ENCODE results near the gene LKAAEAR1.

LKAAEAR1 gene, protein sequence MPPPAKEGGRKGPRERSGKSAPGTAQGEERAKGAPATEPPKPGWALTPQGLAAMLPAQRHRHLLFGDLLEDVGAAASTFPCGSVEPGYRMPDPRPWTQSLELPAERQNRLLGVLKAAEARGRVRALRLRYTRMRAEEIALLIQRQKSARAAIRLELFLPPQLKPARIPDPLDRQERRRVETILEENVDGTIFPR

DNA sequence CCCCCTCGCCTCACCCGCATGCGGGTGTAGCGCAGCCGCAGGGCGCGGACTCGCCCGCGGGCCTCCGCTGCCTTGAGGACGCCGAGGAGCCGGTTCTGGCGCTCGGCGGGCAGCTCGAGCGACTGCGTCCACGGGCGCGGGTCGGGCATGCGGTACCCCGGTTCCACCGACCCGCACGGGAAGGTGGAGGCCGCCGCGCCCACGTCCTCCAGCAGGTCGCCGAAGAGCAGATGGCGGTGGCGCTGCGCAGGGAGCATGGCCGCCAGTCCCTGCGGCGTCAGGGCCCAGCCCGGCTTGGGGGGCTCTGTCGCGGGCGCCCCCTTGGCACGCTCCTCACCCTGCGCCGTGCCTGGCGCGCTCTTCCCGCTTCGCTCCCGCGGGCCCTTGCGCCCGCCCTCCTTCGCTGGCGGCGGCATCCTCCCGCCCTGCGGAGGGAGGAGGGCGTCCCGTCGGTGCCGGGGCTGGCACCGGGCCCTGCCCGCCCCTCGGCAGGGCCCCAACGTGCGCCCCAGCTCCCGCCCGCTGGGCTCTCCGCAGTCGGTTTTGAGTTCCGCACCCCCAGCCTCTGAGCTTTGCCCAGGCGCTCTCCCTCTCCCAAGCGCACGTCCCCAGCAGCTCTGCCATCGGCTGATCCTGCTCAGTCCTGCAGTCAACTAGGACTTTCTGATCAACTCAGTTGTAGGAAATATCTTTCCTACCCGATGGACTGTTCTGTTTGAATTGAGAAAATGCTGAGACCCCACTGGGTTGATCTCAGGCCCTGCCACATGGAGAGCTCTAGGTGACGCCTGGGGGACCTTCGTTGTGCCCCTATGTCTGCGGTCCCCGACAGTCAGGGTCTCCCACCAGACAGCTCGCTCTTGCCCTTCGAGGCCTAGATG is at the start of gene LKAAEAR1:
Gene LKAAEAR1, minus strand, starts transcription at position 595 of the 881 bp plus-strand sequence. Its CDS starts 179 bp downstream, at position 416.
- H3K9ac ChIP-seq, result no peak within 1 kb of the TSS

DNA sequence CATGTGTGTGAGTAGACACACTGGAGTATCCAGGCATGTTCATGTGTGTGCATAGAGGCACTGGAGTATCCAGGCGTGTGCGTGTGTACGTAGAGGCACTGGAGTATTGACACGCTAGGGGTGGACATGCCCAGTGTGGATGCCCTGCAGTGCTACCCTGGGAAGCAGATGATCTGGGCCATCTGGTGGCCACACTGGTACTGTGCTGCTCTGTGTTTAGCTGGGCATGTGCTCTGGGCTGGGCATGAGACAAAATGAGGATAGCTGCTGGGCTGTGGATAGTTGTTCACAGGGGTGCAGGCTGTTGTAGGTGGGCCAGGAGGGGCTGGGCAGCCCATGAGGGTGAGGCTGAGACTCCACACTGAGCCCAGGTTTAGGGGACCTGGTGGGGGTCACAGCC is 47.2 kb upstream of the LKAAEAR1 start:
- Histone ChIP-seq H3K36me3 (ENCODE audit: control insufficient read depth, insufficient read depth, low read length) (no peaks in the 10 kb centered on the region), H3K4me1 (no peaks in the 10 kb centered on the region), H2AFZ (no peak overlapping the region), H3K79me2 (peaks cover 25% of the 10 kb centered on the region), H3K27me3 (ENCODE audit: control insufficient read depth, insufficient read depth, low read length) (no peaks in the 10 kb centered on the region), H3K27ac (no peak overlapping the region), H3K4me3 (ENCODE audit: low read depth, low read length) (no peak overlapping the region), H3K4me2 (ENCODE audit: low read length) (no peak overlapping the region), H3K9me3 (ENCODE audit: control insufficient read depth, low read length) (no peaks in the 10 kb centered on the region), H3K9ac (no peak overlapping the region)
- TF ChIP-seq, protein P1, sequence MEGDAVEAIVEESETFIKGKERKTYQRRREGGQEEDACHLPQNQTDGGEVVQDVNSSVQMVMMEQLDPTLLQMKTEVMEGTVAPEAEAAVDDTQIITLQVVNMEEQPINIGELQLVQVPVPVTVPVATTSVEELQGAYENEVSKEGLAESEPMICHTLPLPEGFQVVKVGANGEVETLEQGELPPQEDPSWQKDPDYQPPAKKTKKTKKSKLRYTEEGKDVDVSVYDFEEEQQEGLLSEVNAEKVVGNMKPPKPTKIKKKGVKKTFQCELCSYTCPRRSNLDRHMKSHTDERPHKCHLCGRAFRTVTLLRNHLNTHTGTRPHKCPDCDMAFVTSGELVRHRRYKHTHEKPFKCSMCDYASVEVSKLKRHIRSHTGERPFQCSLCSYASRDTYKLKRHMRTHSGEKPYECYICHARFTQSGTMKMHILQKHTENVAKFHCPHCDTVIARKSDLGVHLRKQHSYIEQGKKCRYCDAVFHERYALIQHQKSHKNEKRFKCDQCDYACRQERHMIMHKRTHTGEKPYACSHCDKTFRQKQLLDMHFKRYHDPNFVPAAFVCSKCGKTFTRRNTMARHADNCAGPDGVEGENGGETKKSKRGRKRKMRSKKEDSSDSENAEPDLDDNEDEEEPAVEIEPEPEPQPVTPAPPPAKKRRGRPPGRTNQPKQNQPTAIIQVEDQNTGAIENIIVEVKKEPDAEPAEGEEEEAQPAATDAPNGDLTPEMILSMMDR (IDR thresholded peaks at IDR 0.05), result no peak

More for the DNA sequence above, at the start of gene LKAAEAR1:
- peak within 1 kb of the TSS; percentile 70 for H3K4me2 ChIP-seq (ENCODE audit: low read length)
- no peaks in the 10 kb centered on the region for H3K27me3 ChIP-seq (ENCODE audit: control insufficient read depth, insufficient read depth, low read length)
- H3K4me1 ChIP-seq, result peaks cover 19% of the 10 kb centered on the region
- H3K9me3 ChIP-seq (ENCODE audit: control insufficient read depth, low read length), result no peaks in the 10 kb centered on the region
- H3K4me3 ChIP-seq (ENCODE audit: low read depth, low read length), result peak within 1 kb of the TSS; percentile 41
- H3K36me3 ChIP-seq (ENCODE audit: control insufficient read depth, insufficient read depth, low read length), result no peaks in the 10 kb centered on the region
- no peaks in the 10 kb centered on the region for H3K79me2 ChIP-seq
- TF ChIP-seq, protein P1 (IDR thresholded peaks at IDR 0.05), result peak; percentile 8
- H2AFZ ChIP-seq, result peak within 1 kb of the TSS; percentile 91
- H3K27ac ChIP-seq, result peak within 1 kb of the TSS; percentile 65

DNA sequence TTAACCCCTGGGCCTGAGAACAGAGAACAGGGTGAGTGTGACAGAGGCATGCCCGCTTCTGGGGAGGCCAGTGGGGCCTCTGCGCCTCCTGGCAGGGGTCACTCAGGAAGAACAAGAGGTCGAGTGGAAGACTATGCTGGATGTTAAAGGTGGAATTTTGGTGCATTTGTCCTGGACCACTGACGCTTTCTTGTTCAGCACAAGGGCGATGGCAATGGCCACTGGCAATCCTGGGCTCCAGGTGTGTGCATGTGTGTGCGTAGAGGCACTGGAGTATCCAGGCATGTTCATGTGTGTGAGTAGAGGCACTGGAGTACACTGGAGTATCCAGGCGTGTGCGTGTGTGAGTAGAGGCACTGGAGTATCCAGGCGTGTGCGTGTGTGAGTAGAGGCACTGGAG is 46.7 kb upstream of the LKAAEAR1 start:
- Histone ChIP-seq H3K9me3 (ENCODE audit: control insufficient read depth, low read length) (no peaks in the 10 kb centered on the region), H3K79me2 (peaks cover 25% of the 10 kb centered on the region), H3K36me3 (ENCODE audit: control insufficient read depth, insufficient read depth, low read length) (no peaks in the 10 kb centered on the region), H3K27me3 (ENCODE audit: control insufficient read depth, insufficient read depth, low read length) (no peaks in the 10 kb centered on the region), H3K4me3 (ENCODE audit: low read depth, low read length) (no peak overlapping the region), H3K27ac (no peak overlapping the region), H3K4me2 (ENCODE audit: low read length) (no peak overlapping the region), H2AFZ (no peak overlapping the region), H3K4me1 (no peaks in the 10 kb centered on the region), H3K9ac (no peak overlapping the region)
- TF ChIP-seq, protein P1 (IDR thresholded peaks at IDR 0.05), result no peak

DNA sequence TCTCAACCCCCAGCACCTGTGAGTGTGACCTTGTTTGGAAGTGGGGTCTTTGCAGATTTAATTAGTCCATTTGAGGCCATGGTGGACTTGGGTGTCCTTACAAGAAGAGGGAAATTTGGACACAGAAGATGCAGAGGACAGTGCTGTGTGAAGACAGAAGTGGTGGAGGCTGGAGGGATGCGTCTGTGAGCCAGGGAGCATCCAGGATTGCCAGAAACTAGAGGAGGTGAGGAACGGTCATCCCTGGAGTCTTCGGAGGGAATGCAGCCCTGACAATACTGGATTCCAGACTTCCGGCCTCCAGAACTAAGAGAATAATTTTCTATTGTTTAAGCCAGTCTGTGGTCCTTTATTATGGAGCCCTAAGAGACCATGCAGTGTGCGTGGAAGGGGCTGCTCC is 46.1 kb upstream of the LKAAEAR1 start:
- no peak overlapping the region for H3K4me2 ChIP-seq (ENCODE audit: low read length)
- H3K4me1 ChIP-seq, result no peaks in the 10 kb centered on the region
- no peaks in the 10 kb centered on the region for H3K9me3 ChIP-seq (ENCODE audit: control insufficient read depth, low read length)
- TF ChIP-seq, protein P1 (IDR thresholded peaks at IDR 0.05), result no peak
- H2AFZ ChIP-seq, result no peak overlapping the region
- no peaks in the 10 kb centered on the region for H3K36me3 ChIP-seq (ENCODE audit: control insufficient read depth, insufficient read depth, low read length)
- no peak overlapping the region for H3K27ac ChIP-seq
- peaks cover 25% of the 10 kb centered on the region for H3K79me2 ChIP-seq
- no peak overlapping the region for H3K9ac ChIP-seq
- H3K27me3 ChIP-seq (ENCODE audit: control insufficient read depth, insufficient read depth, low read length), result no peaks in the 10 kb centered on the region
- no peak overlapping the region for H3K4me3 ChIP-seq (ENCODE audit: low read depth, low read length)
